Bronchial epithelial cell (primary cell): ENCODE data around the gene C1orf232. TPM values are rescaled to one million over a fixed set of nuclear protein-coding genes. Genes with fewer than 3 reads are reported as not detected.

Experiments
- DNase-seq: peaks from one replicate; pipeline ENCODE4 v3.0.0-alpha.2; 2010; ENCODE audit warnings: low read depth
- FAIRE-seq: peaks from 2 replicates; lab custom pipeline; 2011; peaks lifted over from hg19 to GRCh38; lab: Jason Lieb, UNC
- H3K27me3 ChIP-seq: 2 replicates; pipeline ENCODE4 v1.5.1; 2011; ENCODE audit warnings: low read length; ENCODE audit not compliant: control insufficient read depth, insufficient read depth
- H3K36me3 ChIP-seq: 2 replicates; pipeline ENCODE4 v1.5.1; 2011; ENCODE audit warnings: low read length; ENCODE audit not compliant: control insufficient read depth, insufficient read depth
- H3K4me3 ChIP-seq: 2 replicates; pipeline ENCODE4 v1.5.1; 2011; ENCODE audit warnings: mild to moderate bottlenecking, low read depth, low read length, control low read depth
- total RNA-seq: library from RNA; depleted of rRNA; stranded (reverse); fragments of >200 nt; gene quantifications from 2 replicates; pipeline ENCODE4 v1.2.1, GENCODE V29; 2014
- TF ChIP-seq, protein P1 (sequence below): IDR thresholded peaks from 2 replicates; pipeline ENCODE4 v1.5.1; 2011; ENCODE audit warnings: mild to moderate bottlenecking, moderate library complexity, low read length, control low read depth, inconsistent platforms; ENCODE audit not compliant: insufficient read depth, severe bottlenecking

C1orf232 gene
- total RNA-seq, 1 donor from 2014 or later, result not detected

DNA sequence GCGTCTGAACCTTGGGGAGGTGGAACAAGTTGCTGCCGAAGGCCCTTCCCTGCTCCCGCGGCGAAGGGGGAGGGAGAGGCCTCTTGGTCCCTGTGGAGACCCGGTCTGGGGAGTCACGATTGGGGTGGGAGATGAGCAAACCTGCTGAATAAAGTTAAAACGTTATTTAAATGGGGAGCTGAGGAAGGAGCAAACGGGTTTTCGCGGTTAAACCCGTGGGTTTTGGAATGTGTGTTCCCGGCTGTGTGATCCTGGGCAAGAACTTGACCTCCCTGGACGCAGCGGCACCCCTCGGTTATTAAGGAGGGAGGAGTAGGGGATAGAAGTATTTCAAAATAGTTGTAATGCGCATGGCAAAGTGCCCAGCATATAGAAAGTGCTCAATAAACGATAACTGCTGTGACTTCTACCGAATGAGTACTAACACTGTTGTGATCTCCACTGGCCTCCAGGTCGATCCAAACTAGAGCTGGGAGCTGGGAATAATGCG is 6.5 kb downstream of the C1orf232 start:
- no peaks in the 10 kb centered on the region for H3K36me3 ChIP-seq
- DNase-seq (no peak), FAIRE-seq (no peak)
- H3K27me3 ChIP-seq, result peaks cover 4% of the 10 kb centered on the region
- H3K4me3 ChIP-seq, result peak overlapping the region; percentile 39
- TF ChIP-seq, protein P1, sequence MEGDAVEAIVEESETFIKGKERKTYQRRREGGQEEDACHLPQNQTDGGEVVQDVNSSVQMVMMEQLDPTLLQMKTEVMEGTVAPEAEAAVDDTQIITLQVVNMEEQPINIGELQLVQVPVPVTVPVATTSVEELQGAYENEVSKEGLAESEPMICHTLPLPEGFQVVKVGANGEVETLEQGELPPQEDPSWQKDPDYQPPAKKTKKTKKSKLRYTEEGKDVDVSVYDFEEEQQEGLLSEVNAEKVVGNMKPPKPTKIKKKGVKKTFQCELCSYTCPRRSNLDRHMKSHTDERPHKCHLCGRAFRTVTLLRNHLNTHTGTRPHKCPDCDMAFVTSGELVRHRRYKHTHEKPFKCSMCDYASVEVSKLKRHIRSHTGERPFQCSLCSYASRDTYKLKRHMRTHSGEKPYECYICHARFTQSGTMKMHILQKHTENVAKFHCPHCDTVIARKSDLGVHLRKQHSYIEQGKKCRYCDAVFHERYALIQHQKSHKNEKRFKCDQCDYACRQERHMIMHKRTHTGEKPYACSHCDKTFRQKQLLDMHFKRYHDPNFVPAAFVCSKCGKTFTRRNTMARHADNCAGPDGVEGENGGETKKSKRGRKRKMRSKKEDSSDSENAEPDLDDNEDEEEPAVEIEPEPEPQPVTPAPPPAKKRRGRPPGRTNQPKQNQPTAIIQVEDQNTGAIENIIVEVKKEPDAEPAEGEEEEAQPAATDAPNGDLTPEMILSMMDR, result no peak

DNA sequence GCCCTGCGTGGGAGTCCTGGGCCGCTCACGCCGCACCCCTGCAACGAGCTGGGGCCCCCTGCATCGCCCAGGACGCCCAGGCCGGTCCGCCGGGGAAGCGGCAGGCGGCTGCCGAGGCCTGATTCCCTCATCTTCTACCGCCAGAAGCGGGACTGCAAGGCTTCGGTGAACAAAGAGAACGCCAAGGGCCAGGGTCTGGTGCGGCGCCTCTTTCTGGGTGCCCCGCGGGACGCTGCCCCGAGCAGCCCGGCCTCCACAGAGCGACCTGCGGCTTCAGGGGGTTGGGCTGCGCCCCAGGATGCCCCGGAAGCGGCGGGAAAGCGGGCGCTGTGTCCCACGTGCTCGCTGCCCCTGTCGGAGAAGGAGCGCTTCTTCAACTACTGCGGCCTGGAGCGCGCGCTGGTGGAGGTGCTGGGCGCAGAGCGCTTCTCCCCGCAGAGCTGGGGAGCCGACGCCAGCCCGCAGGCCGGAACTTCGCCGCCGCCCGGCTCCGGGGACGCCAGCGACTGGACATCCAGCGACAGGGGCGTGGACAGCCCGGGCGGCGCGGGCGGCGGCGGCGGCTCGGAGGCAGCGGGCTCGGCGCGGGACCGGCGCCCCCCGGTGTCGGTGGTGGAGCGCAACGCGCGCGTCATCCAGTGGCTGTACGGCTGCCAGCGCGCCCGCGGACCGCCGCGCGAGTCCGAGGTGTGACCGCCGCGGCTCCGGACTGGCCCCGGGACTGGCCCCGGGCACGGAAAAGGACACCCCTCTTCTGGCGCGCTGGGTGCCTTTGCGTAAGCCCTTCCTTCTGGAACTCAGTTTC is 7.1 kb downstream of the C1orf232 start:
- TF ChIP-seq, protein P1, result no peak
- H3K36me3 ChIP-seq, result no peaks in the 10 kb centered on the region
- H3K4me3 ChIP-seq, result peak overlapping the region; percentile 39
- FAIRE-seq, result no peak
- no peak for DNase-seq
- H3K27me3 ChIP-seq, result peaks cover 4% of the 10 kb centered on the region

DNA sequence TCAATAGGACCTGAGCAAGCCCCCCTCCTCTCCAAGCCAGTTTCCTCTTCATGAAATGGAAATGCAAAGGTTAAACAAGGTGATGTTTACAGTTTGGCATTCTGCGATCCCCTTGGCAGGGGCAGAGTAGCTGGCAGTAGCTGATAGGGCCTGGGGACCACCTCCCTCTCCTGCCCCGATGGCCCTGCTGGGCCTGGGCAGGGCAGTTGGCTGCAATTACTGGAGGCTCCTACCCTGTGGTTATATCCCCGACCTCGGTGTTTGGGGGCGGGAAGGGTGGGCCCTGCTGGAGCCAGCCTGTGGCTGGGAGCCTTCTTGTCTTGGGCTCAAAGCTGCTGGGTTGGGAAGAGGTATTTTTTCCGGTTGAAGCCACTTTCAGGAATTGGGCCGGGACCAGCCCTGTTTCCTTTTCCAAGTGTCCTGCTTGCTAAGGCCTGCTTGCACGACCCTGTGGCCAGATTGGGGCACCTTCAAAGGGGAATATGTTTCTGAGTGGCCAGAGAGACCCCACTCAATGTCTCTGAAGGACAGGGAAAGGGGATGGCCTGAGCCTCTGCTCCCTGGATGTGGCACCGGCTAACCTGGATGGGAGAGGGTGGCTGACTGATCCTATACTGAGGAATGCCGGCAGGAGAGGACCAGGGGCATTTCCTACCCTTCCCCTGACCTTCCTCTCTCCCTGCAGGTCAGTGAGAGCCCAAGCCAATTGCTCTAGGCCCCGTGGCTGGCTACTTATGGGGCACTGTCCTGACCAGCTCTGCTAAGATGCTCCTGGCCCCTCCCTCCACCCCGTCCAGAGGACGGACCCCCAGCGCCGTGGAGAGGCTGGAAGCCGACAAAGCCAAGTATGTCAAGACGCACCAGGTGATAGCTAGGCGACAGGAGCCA is 8.0 kb downstream of the C1orf232 start:
- TF ChIP-seq, protein P1, result no peak
- Histone ChIP-seq H3K4me3 (peak overlapping the region; percentile 39), H3K36me3 (no peaks in the 10 kb centered on the region), H3K27me3 (peaks cover 7% of the 10 kb centered on the region)
- FAIRE-seq, result no peak
- no peak for DNase-seq

DNA sequence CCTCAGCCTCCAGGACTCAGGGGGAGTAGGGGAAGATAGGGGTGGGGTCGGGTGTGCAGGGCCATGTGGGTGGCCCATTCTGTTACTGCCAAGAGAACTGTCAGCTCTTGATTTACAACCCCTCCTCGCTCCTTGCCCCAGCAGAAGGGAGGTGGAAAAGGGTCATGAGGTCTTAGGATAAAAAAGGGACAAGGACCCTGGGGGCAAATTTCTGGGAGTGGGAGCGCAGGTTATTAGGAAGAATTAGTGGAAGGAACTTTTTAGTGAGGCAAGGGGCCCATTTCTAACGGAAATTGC is 9.1 kb downstream of the C1orf232 start:
- no peak for FAIRE-seq
- TF ChIP-seq, protein P1, result no peak
- Histone ChIP-seq H3K27me3 (peaks cover 6% of the 10 kb centered on the region), H3K4me3 (no peak overlapping the region), H3K36me3 (no peaks in the 10 kb centered on the region)
- no peak for DNase-seq

DNA sequence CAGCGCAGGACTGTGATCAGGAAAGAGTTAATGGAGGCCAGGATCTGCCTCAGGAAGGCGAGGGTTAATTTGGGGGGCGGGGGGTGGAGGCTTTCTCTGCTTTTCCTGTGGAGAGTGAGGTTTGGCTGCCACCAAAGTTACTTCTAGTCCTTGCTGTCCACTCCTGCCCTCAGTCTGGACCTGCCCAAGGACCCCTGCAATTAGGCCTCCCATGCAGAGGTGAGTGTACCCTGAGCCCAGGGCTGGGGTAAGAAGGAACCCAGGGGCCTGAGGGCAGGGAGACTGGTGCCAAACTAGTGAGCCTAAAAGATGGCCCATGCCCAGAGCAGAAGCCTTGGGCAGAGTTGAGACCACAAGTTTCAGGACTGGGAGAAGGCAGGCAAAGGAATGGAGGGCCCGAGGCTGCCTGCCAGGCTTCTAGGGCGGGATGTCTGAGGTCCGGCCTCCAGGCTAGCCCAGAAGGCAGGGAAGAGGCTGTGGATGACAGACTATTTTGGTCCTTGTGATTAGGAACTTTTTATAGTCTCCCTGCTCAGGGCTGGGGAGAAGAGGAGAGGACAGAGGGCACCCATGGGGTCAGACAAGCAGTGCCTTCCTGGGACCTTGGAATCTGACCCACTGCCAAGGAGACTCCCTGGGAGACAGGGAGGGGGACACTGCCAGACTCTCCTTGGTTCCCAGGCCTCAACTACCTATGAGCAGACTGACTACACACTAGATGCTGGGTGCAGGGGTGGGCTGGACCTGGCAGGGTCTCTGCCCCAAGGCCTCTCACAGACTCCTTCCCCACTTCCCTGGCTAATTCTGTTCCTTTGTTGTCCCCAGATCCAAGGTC is 9.6 kb downstream of the C1orf232 start, which contains the start of gene FAM110D:
Gene FAM110D, plus strand, starts transcription at position 172 of the 835 bp plus-strand sequence. CDS start 2,213 bp downstream, outside the sequence.
- TF ChIP-seq, protein P1, result no peak
- H3K27me3 ChIP-seq, result peaks cover 6% of the 10 kb centered on the region
- FAIRE-seq (no peak), DNase-seq (no peak)
- no peak within 1 kb of the TSS for H3K4me3 ChIP-seq
- H3K36me3 ChIP-seq, result no peaks in the 10 kb centered on the region
